KOPT-K1 (cell line): ENCODE data around the gene TOMM70.

Experiments
- H3K27ac ChIP-seq: fragments of 200-600 bp; sonication (generic); 2 replicates; pipeline ENCODE4 v1.5.1; 2016; ENCODE audit warnings: antibody characterized with exemption, mild to moderate bottlenecking, low read depth, low read length; ENCODE audit not compliant: poor library complexity, severe bottlenecking
- H3K36me3 ChIP-seq: fragments of 200-600 bp; sonication (generic); 2 replicates; pipeline ENCODE4 v1.5.1; 2017; ENCODE audit warnings: antibody characterized with exemption, mild to moderate bottlenecking, low read length, moderate library complexity; ENCODE audit not compliant: insufficient read depth
- H3K9me3 ChIP-seq: fragments of 200-600 bp; sonication (generic); 2 replicates; pipeline ENCODE4 v1.5.1; 2017; ENCODE audit warnings: antibody characterized with exemption, low read length, mild to moderate bottlenecking; ENCODE audit not compliant: insufficient read depth, poor library complexity, severe bottlenecking

The TOMM70 gene

DNA sequence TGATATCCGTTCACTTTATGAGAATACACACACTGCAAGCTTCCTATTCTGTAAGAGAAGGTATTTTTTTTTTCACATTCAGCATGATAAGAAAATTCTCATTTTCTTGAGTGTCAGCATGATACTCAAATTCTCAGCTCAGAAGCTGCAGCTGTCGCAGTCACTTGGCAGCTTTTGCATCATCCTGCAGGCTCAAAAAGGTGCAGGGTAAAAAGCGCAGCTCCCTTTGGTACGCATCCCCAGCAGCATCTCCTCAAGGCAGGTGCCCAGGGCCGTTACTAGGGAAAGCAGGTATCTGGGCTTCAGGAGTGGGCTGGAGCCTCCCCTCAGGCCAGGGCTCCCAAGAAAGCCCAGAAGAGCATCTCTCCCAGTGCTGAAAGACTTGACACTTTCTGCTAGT lies 22.7 kb upstream of the TOMM70 start:
- Histone ChIP-seq H3K27ac (no peak overlapping the region), H3K36me3 (no peaks in the 10 kb centered on the region)

DNA sequence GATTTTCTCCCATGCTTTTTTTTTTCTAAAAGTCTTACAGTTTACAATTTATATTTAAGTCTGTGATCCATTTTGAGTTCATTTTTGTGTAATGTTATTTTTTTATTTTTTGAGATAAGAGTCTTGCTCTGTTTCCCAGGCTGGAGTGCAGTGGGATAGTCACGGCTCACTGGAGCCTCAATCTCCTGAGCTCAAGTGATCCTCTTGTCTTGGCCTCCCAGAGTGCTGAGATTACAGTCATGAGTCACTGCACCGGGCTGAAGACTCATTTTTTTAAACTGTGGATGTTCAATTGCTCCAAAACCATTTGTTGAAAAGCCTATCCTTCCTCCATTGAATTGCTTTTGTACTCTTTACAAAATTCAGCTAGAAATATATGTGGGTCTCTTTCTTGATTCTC lies 20.0 kb upstream of the TOMM70 start:
- Histone ChIP-seq H3K9me3 (no peaks in the 10 kb centered on the region), H3K27ac (no peak overlapping the region), H3K36me3 (no peaks in the 10 kb centered on the region)

More for the DNA sequence above, 22.7 kb upstream of the TOMM70 start:
- H3K9me3 ChIP-seq: no peaks in the 10 kb centered on the region

DNA sequence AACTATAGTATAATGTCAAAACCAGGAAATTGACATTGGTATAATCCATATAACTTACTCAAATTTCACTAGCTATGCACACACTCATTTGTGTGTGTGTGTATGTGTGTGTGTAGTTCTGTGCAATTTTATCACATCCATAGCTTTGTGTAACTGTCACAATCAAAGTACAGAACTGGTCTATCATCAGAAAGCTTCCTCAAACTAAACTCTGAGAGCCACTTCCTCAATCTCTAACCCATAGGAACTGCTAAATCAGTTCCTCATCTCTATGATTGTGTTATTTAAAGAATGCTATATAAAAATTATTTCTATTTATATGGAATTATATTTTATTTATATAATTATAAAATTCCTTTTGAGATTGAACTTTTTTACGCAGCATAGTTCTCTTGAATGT lies 18.5 kb upstream of the TOMM70 start:
- Histone ChIP-seq H3K36me3 (no peaks in the 10 kb centered on the region), H3K9me3 (no peaks in the 10 kb centered on the region), H3K27ac (no peak overlapping the region)

GRCh38 chr3:100416863-100417262 lies 16.0 kb upstream of the TOMM70 start:
- H3K9me3 ChIP-seq: no peaks in the 10 kb centered on the region
- no peaks in the 10 kb centered on the region for H3K36me3 ChIP-seq
- H3K27ac ChIP-seq: no peak overlapping the region

DNA sequence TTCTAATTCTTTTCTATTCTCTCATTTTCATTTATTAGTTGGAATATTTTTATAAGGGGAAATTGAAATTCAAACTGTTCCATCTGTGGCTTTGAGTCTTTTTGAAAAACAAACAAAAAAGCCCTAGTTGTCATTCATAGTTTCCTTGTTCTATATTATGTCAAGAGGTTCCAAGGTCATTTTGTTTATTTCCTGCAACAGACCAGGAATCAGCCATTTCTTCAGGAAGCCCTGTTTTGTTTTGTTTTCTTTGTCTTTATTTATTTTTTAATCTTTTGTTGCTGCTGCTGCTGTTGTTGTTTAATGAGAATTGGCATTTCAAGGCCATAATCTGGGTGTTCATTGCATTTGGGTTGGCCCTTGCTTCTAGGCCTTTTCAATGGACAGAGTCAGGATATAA lies 15.3 kb upstream of the TOMM70 start:
- no peak overlapping the region for H3K27ac ChIP-seq
- peaks cover 5% of the 10 kb centered on the region for H3K9me3 ChIP-seq
- peaks cover 4% of the 10 kb centered on the region; the same call in 1 of the 2 replicates for H3K36me3 ChIP-seq

DNA sequence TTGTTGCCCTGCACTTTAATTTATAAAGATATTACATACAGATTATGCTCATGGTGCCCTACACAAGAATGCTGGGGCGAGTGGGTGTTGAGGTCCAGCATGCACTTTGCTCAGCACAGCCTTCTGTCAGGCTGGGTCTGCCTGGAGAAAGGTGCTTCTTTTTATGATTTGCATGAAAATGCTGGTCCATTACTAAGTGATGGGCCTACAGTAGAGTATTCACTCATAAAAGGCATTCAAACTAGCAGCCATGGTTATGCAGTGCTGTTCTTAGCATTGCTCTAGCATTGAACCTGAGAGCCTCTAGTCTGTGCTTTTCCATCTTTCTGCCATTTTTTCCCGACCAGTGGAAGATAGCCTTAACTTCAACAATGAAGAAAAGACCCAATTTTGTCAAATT lies 12.7 kb upstream of the TOMM70 start:
- no peak overlapping the region for H3K27ac ChIP-seq
- H3K9me3 ChIP-seq: peaks cover 11% of the 10 kb centered on the region
- H3K36me3 ChIP-seq: peaks cover 7% of the 10 kb centered on the region; the same call in 1 of the 2 replicates

DNA sequence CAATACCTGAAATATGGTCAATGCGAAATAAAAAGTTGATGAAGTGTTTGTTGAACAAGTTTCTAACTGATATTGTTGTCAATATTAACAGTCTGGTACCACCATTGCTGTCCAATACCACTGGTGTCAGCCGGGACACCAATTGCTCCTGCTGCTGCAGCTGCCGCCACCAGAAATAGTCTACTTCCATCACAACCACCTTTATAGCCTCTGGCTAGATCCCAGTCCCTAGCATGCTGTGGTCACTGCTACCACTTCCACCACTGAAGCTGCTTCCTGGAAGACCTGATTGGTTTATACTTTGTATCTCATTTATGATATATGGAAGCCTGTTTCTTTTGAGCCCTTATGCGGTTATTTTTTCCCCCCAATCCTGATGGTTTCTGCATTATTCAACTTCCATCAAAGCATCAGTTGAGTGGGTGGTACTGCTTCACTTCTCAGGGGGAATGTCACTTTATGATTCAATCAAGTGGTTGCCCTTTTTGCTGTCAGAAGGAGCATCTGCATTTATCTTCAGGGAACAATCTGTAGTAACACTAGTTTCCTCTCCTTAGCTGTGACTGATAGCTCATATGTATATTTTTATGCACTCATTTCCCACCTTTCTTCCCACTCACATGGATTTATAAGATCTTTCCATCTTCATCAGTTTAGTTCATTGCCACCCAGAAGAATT lies 12.2 kb upstream of the TOMM70 start:
- Histone ChIP-seq H3K36me3 (peaks cover 7% of the 10 kb centered on the region; the same call in 1 of the 2 replicates), H3K9me3 (peaks cover 17% of the 10 kb centered on the region), H3K27ac (no peak overlapping the region)

DNA sequence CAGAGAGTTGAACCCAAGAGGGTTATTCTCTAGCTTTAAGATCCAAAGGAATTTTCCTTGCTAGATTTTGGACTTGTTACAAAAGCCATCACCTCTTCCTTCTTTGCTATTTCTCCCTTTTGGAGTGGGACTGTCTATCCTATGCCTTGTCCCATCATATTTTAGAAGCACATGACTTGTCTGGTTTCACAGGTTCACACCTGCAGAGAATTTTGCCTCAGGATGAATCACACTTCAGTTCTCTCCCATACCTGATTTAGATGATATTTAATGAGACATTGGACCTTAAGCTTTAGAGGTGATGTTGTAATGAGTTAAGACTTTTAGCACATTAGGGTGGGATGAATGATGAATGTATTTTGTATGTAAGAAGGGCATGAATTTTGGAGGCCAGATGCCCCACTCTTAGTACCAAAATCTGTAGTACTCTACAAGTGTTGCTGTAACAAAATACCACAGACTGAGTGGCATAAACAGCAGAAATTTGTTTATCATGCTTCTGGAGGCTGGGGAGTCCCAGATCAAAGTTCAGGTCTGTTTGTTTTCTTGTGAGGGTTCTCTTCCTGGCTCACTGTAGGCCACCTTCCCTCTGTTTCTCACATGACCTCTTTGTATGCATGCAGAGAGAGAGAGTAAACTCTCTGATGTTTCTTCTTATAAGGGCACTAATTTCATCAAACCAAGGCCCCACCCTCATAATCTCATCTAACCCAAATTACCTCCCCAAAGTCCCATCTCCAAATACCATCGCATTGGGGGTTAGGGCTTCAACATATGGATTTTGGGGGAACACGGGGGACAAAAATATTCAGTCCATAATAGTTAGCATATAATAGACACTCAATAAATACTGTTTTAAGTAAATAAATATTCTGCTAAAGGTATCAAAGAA lies 10.4 kb upstream of the TOMM70 start:
- Histone ChIP-seq H3K36me3 (peaks cover 7% of the 10 kb centered on the region; the same call in 1 of the 2 replicates), H3K27ac (no peak overlapping the region)

DNA sequence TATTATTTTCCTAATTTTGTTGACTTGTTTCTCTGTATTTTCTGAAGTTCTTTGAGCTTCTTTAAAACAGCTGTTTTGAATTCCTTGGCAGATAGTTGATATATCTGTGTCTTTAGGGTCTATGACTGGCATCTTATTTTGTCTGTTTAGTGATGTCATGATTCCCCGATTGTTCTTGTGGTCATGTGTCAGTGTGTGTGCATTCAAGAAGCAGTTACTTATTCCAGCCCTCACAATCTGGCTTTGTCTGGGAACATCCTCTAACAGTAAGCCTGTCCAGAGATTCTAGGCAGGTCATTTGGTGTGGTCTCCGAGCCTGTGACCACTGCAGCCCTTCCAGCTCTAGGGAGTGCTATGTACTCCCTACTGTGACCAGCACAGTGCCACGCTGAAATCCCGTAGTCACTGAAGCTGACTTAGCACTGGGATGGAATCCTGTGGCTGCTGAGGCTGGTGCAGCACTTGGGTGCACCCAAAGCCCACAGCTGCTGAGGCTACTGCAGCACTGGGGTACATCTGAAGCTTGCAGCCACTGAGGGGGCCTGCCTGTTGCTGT lies 7.2 kb upstream of the TOMM70 start:
- Histone ChIP-seq H3K27ac (no peak overlapping the region), H3K9me3 (peaks cover 31% of the 10 kb centered on the region), H3K36me3 (peaks cover 7% of the 10 kb centered on the region; the same call in 1 of the 2 replicates)

More for the DNA sequence above, 10.4 kb upstream of the TOMM70 start:
- peaks cover 31% of the 10 kb centered on the region for H3K9me3 ChIP-seq

GRCh38 chr3:100407164-100407563 lies 6.3 kb upstream of the TOMM70 start:
- peaks cover 31% of the 10 kb centered on the region for H3K9me3 ChIP-seq
- no peak overlapping the region for H3K27ac ChIP-seq
- peaks cover 7% of the 10 kb centered on the region; the same call in 1 of the 2 replicates for H3K36me3 ChIP-seq

DNA sequence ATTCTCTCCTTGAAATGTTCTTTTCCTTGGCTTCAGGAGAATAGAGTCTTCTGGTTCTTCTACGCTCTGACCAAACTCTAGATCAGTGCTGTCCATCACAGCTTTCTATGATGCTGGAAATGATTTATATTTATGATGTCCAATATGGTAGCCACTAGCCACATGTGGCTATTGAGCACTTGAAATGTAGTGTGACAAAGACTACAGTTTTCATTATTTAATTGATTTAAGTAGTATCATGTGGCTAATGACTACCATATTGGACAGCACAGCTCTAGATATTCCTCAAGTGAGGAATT lies 3.3 kb upstream of the TOMM70 start:
- H3K36me3 ChIP-seq: no peaks in the 10 kb centered on the region
- H3K9me3 ChIP-seq: peaks cover 21% of the 10 kb centered on the region
- H3K27ac ChIP-seq: no peak overlapping the region

DNA sequence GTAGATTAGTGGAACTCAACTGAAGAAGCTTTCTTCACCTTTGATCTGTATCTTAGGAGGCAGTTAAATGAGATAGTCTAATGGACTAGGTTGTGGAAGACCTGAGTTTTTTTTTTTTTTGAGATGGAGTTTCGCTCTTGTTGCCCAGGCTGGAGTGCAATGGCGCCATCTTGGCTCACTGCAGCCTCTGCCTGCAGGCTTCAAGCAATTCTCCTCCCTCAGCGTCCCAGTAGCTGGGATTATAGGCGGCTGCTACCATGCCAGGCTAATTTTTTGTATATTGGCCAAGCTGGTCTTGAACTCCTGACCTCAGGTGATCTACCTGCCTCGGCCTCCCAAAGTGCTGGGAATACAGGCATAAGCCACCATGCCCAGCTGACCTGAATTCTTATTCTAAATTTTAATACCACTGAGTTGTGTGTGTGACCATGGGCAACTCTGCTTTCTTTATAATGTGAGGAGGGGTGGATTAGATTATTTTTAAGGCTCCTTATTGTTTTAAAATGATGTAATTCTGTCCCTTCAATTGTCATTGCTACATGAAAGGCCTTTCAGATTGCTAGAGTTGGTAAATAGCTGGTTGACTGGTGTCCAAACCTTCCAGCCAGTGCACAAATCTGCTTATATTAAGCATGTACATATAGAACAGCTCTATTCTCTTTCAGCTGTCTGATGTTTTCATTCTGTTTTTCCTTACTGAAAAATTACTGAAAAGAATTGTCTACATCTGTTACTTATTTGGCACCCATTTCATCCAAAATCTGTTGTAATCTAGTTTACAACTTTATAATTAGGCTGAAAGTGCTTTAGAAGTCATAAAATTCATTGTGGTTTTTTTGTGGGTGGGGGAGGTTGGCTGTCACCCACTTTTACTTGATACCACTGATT lies 2.7 kb upstream of the TOMM70 start:
- no peaks in the 10 kb centered on the region; the same call in 1 of the 2 replicates for H3K36me3 ChIP-seq
- peak overlapping the region; percentile 92 for H3K27ac ChIP-seq
- H3K9me3 ChIP-seq: peaks cover 20% of the 10 kb centered on the region

DNA sequence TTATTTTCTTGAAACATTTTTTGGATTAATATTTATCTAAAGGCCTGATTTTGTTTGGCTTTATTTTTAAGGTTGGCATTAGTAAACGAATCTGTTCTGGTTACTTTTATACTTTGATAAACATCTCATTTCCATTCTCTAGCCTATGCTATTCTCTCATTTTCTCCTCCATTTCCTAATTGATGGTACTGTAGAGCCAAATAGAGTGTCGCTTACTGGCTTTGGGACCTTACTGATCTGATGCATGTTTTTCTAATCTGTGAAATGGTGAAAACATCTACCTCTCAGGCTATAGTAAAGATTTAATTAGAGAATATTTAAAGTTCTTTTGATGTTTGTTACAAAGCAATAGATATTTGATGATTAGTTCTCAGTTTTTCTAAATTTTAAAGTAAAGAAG lies 2.0 kb upstream of the TOMM70 start:
- Histone ChIP-seq H3K36me3 (no peaks in the 10 kb centered on the region; the same call in 1 of the 2 replicates), H3K9me3 (peaks cover 13% of the 10 kb centered on the region), H3K27ac (peak overlapping the region; percentile 92)

- peak overlapping the region; percentile 92 for H3K27ac ChIP-seq
- H3K9me3 ChIP-seq: peaks cover 6% of the 10 kb centered on the region
- H3K36me3 ChIP-seq: peaks cover 1% of the 10 kb centered on the region; the same call in 1 of the 2 replicates
Observed at GRCh38 chr3:100402256-100402655, 1.4 kb upstream of the TOMM70 start.
